SK-N-SH treated with all-trans-retinoic acid at 6 μM for 48 hours (cell line): ENCODE measurements around the gene FAM184A.

ENCODE experiments used
- ATAC-seq: fragments of 200-7000 bp; cut with Tn5 transposase; 3 replicates; pipeline ENCODE4 v1.9.1; 2020; ENCODE audit warnings: mild to moderate bottlenecking, moderate library complexity
- ARNTL ChIP-seq: fragments of 450-650 bp; formaldehyde crosslinking; IDR thresholded peaks from 2 replicates; pipeline ENCODE4 v1.5.0; 2020; ENCODE audit warnings: low read depth, mild to moderate bottlenecking, moderate library complexity, borderline replicate concordance
- BACH2 ChIP-seq: fragments of 250-450 bp; sonication (Bioruptor Pico); IDR thresholded peaks from 2 replicates; pipeline ENCODE4 v1.9.0; 2021; ENCODE audit warnings: mild to moderate bottlenecking, borderline replicate concordance
- CSDC2 ChIP-seq: fragments of 250-450 bp; sonication (Bioruptor Pico); IDR thresholded peaks from 2 replicates; pipeline ENCODE4 v1.5.0; 2020; ENCODE audit warnings: mild to moderate bottlenecking, moderate library complexity
- CSRNP3 ChIP-seq: fragments of 250-450 bp; sonication (Bioruptor Pico); IDR thresholded peaks from 2 replicates; pipeline ENCODE4 v1.5.1; 2021; ENCODE audit warnings: mild to moderate bottlenecking, moderate library complexity
- ESRRG ChIP-seq: fragments of 250-450 bp; sonication (Bioruptor Pico); IDR thresholded peaks from 2 replicates; pipeline ENCODE4 v1.6.1; 2021; ENCODE audit warnings: mild to moderate bottlenecking
- GLIS3 ChIP-seq: fragments of 250-450 bp; sonication (Bioruptor Pico); IDR thresholded peaks from 2 replicates; pipeline ENCODE4 v1.5.0; 2020; ENCODE audit warnings: mild to moderate bottlenecking, moderate library complexity
- ISL1 ChIP-seq: fragments of 250-450 bp; sonication (Bioruptor Pico); IDR thresholded peaks from 2 replicates; pipeline ENCODE4 v2.1.2; 2022; ENCODE audit warnings: mild to moderate bottlenecking, moderate library complexity
- PATZ1 ChIP-seq: fragments of 250-450 bp; sonication (Bioruptor Pico); IDR thresholded peaks from 2 replicates; pipeline ENCODE4 v1.8.0; 2020; ENCODE audit warnings: mild to moderate bottlenecking, moderate library complexity, borderline replicate concordance
- PPARA ChIP-seq: fragments of 250-450 bp; sonication (Bioruptor Pico); IDR thresholded peaks from 2 replicates; pipeline ENCODE4 v1.5.0; 2020; ENCODE audit warnings: mild to moderate bottlenecking, borderline replicate concordance
- RARB ChIP-seq: fragments of 250-450 bp; sonication (Bioruptor Pico); IDR thresholded peaks from 2 replicates; pipeline ENCODE4 v1.8.0; 2021; ENCODE audit warnings: mild to moderate bottlenecking, moderate library complexity
- SNAI2 ChIP-seq: fragments of 250-450 bp; sonication (Bioruptor Pico); IDR thresholded peaks from 2 replicates; pipeline ENCODE4 v1.5.0; 2020; ENCODE audit warnings: mild to moderate bottlenecking, moderate library complexity
- TCF4 ChIP-seq: fragments of 250-450 bp; sonication (Bioruptor Pico); IDR thresholded peaks from 2 replicates; pipeline ENCODE4 v1.8.0; 2021; ENCODE audit warnings: mild to moderate bottlenecking, moderate library complexity, borderline replicate concordance
- TOX ChIP-seq: fragments of 250-450 bp; sonication (Bioruptor Pico); IDR thresholded peaks from 2 replicates; pipeline ENCODE4 v1.8.0; 2021; ENCODE audit warnings: mild to moderate bottlenecking, moderate library complexity, borderline replicate concordance
- ZC3H10 ChIP-seq: fragments of 250-450 bp; sonication (Bioruptor Pico); IDR thresholded peaks from 2 replicates; pipeline ENCODE4 v1.5.1; 2021; ENCODE audit warnings: mild to moderate bottlenecking, moderate library complexity
- ZFP3 ChIP-seq: fragments of 250-450 bp; sonication (Bioruptor Pico); IDR thresholded peaks from 2 replicates; pipeline ENCODE4 v1.5.0; 2020; ENCODE audit warnings: mild to moderate bottlenecking, moderate library complexity
- ZFP30 ChIP-seq: fragments of 450-650 bp; formaldehyde crosslinking; IDR thresholded peaks from 2 replicates; pipeline ENCODE4 v1.5.0; 2022; ENCODE audit warnings: mild to moderate bottlenecking, moderate library complexity
- ZNF565 ChIP-seq: fragments of 450-650 bp; formaldehyde crosslinking; conservative IDR thresholded peaks from 2 replicates; pipeline ENCODE4 v1.5.0; 2020; ENCODE audit warnings: low read depth, mild to moderate bottlenecking, moderate library complexity
- ZNF70 ChIP-seq: fragments of 450-650 bp; formaldehyde crosslinking; IDR thresholded peaks from 2 replicates; pipeline ENCODE4 v1.5.0; 2020; ENCODE audit warnings: mild to moderate bottlenecking, moderate library complexity
- ZNF8 ChIP-seq: fragments of 450-650 bp; formaldehyde crosslinking; IDR thresholded peaks from 2 replicates; pipeline ENCODE4 v1.5.0; 2020; ENCODE audit warnings: mild to moderate bottlenecking, moderate library complexity
- TF ChIP-seq, protein P1 (sequence below): fragments of 250-450 bp; sonication (Bioruptor Pico); IDR thresholded peaks from 2 replicates; pipeline ENCODE4 v1.5.0; 2020; ENCODE audit warnings: mild to moderate bottlenecking, moderate library complexity
- TF ChIP-seq, protein P2 (sequence below): fragments of 250-450 bp; sonication (Bioruptor Pico); IDR thresholded peaks from 2 replicates; pipeline ENCODE4 v1.5.1; 2020; ENCODE audit warnings: low read depth, mild to moderate bottlenecking, moderate library complexity

The FAM184A gene

GRCh38 chr6:119037941-119038623 is 40.4 kb downstream of the FAM184A start:
- TF ChIP-seq, protein P1, sequence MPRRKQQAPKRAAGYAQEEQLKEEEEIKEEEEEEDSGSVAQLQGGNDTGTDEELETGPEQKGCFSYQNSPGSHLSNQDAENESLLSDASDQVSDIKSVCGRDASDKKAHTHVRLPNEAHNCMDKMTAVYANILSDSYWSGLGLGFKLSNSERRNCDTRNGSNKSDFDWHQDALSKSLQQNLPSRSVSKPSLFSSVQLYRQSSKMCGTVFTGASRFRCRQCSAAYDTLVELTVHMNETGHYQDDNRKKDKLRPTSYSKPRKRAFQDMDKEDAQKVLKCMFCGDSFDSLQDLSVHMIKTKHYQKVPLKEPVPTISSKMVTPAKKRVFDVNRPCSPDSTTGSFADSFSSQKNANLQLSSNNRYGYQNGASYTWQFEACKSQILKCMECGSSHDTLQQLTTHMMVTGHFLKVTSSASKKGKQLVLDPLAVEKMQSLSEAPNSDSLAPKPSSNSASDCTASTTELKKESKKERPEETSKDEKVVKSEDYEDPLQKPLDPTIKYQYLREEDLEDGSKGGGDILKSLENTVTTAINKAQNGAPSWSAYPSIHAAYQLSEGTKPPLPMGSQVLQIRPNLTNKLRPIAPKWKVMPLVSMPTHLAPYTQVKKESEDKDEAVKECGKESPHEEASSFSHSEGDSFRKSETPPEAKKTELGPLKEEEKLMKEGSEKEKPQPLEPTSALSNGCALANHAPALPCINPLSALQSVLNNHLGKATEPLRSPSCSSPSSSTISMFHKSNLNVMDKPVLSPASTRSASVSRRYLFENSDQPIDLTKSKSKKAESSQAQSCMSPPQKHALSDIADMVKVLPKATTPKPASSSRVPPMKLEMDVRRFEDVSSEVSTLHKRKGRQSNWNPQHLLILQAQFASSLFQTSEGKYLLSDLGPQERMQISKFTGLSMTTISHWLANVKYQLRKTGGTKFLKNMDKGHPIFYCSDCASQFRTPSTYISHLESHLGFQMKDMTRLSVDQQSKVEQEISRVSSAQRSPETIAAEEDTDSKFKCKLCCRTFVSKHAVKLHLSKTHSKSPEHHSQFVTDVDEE (CRISPR knock-in tag), result no peak
- no peak for TF ChIP-seq TCF4 (CRISPR knock-in tag)
- no peak for TF ChIP-seq GLIS3 (CRISPR knock-in tag)
- TF ChIP-seq ZNF70 (CRISPR knock-in tag), result no peak
- no peak for TF ChIP-seq ISL1 (CRISPR knock-in tag)
- no peak for TF ChIP-seq ZFP3 (CRISPR knock-in tag)
- TF ChIP-seq ESRRG (CRISPR knock-in tag), result no peak
- TF ChIP-seq, protein P2, sequence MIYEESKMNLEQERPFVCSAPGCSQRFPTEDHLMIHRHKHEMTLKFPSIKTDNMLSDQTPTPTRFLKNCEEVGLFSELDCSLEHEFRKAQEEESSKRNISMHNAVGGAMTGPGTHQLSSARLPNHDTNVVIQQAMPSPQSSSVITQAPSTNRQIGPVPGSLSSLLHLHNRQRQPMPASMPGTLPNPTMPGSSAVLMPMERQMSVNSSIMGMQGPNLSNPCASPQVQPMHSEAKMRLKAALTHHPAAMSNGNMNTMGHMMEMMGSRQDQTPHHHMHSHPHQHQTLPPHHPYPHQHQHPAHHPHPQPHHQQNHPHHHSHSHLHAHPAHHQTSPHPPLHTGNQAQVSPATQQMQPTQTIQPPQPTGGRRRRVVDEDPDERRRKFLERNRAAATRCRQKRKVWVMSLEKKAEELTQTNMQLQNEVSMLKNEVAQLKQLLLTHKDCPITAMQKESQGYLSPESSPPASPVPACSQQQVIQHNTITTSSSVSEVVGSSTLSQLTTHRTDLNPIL (CRISPR knock-in tag), result no peak
- no peak for TF ChIP-seq PPARA (CRISPR knock-in tag)
- TF ChIP-seq ZNF8 (CRISPR knock-in tag), result no peak
- no peak for TF ChIP-seq RARB (CRISPR knock-in tag)
- no peak for TF ChIP-seq BACH2 (CRISPR knock-in tag)
- TF ChIP-seq SNAI2 (CRISPR knock-in tag), result no peak
- no peak for TF ChIP-seq CSDC2 (CRISPR knock-in tag)
- no peak for TF ChIP-seq ZC3H10 (CRISPR knock-in tag)

DNA sequence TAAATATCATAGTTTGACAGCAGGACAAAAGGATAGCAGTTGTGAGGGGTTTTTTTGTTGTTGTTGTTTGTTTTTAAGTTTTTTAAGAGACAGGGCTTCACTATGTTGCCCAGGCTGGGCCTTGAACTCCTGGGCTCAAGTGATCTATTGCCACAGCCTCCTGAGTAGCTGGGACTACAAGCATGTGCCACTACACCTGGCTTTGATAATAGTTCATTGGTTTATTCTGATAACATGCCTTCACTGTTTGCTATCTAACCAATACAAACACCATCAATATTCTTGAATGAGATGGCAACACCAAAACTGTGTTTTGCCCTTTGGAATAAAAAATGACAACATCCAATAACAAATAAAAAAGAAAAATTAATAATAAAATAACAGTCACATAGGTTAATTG is 41.2 kb downstream of the FAM184A start:
- TF ChIP-seq ZNF565 (CRISPR knock-in tag), result no peak
- TF ChIP-seq, protein P2 (CRISPR knock-in tag), result no peak
- no peak for TF ChIP-seq ZFP3 (CRISPR knock-in tag)
- no peak for TF ChIP-seq SNAI2 (CRISPR knock-in tag)
- no peak for TF ChIP-seq BACH2 (CRISPR knock-in tag)
- TF ChIP-seq ZFP30, result no peak
- TF ChIP-seq ZNF8 (CRISPR knock-in tag), result no peak
- TF ChIP-seq, all 23 proteins: peak for 0
- no peak for ATAC-seq

More at GRCh38 chr6:119037941-119038623, 40.4 kb downstream of the FAM184A start:
- ATAC-seq, result no peak

GRCh38 chr6:119036081-119036480 is 42.4 kb downstream of the FAM184A start:
- no peak for ATAC-seq
- TF ChIP-seq ARNTL (no peak), BACH2 (CRISPR knock-in tag) (no peak), ZNF70 (CRISPR knock-in tag) (no peak), ZNF565 (CRISPR knock-in tag) (no peak), TCF4 (CRISPR knock-in tag) (no peak), GLIS3 (CRISPR knock-in tag) (no peak)
- TF ChIP-seq, protein P2 (CRISPR knock-in tag), result no peak

GRCh38 chr6:119035459-119035858 is 43.0 kb downstream of the FAM184A start:
- no peak for ATAC-seq
- TF ChIP-seq ZNF565 (CRISPR knock-in tag), result no peak
- no peak for TF ChIP-seq BACH2 (CRISPR knock-in tag)
- no peak for TF ChIP-seq ZC3H10 (CRISPR knock-in tag)
- no peak for TF ChIP-seq TCF4 (CRISPR knock-in tag)
- TF ChIP-seq ZFP30, result no peak
- TF ChIP-seq TOX (CRISPR knock-in tag), result no peak
- TF ChIP-seq ARNTL, result no peak
- TF ChIP-seq ESRRG (CRISPR knock-in tag), result no peak
- TF ChIP-seq SNAI2 (CRISPR knock-in tag), result no peak
- no peak for TF ChIP-seq ZNF8 (CRISPR knock-in tag)
- no peak for TF ChIP-seq PATZ1 (CRISPR knock-in tag)
- TF ChIP-seq CSRNP3 (CRISPR knock-in tag), result no peak
